GM19438 (cell line): ENCODE measurements around the gene POM121C.
"Not testable (repeated sequence)": the region's sequence is repeated elsewhere in the genome, so short reads cannot be mapped to it uniquely, and the experiment has no call there.

Experiments used
- ATAC-seq: cut with Tn5 transposase; IDR thresholded peaks from one replicate; pipeline ENCODE4 v1.9.1; 2021; ENCODE audit warnings: low read depth; ENCODE audit not compliant: unreplicated experiment

POM121C gene

DNA sequence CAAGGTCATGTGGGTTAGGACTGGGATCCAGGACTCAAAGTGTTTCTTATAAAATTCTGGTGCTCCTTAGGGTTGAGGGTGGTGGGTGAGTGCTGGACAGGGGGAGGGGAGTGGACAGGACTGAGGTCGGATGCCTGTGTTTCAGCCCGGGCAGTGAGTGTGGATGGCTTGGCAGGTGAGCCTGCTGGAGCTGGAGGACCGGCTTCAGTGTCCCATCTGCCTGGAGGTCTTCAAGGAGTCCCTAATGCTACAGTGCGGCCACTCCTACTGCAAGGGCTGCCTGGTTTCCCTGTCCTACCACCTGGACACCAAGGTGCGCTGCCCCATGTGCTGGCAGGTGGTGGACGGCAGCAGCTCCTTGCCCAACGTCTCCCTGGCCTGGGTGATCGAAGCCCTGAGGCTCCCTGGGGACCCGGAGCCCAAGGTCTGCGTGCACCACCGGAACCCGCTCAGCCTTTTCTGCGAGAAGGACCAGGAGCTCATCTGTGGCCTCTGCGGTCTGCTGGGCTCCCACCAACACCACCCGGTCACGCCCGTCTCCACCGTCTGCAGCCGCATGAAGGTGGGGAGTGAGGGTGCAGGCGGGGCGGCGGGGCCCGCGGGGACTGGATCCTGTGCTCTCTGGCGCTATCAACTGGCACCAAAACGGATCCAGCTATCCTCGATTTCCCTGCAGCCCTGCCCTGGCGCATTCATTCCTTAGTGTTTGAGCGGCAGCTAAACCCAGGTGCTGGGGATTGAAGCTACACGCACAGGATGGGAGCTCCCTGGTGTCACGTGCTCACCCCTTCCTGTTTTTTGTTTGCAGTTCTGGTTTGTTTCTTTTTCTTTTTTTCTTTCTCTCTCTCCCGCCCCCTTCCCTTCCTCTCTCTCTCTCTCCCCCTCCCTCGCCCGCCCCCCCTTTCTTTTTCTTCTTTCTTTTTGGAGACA is 87.1 kb downstream of the POM121C start:
- peak; percentile 60 for ATAC-seq

GRCh38 chr7:75397865-75398264 is 88.2 kb downstream of the POM121C start:
- ATAC-seq = not testable (repeated sequence)

DNA sequence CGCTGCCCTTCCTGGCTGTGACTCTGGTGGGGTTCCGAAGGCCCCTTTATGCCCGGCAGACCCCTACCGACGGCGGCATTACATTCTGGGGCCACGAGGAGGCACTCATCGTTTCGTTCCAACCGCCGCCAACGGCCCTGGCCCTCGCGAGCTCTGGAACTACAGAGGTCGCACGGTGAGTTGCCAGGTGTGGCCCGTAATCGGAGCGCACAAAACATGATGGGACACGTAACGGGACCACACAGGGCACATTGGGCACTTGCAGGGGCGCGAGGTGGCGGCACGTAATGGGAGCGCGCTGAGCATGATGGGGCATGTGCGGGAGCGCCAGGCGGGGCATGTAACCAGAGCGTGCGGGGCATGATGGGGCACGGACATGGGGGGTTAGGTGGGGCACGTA is 90.8 kb downstream of the POM121C start, which contains the start of gene TRIM73:
Gene TRIM73, plus strand, starts transcription at position 301 of the 400 bp plus-strand sequence. CDS start 3,305 bp downstream, outside the sequence.
- not testable (repeated sequence) for ATAC-seq

- not testable (repeated sequence) for ATAC-seq
Measured at GRCh38 chr7:75393194-75393593, 92.9 kb downstream of the POM121C start.

- ATAC-seq = not testable (repeated sequence)
Measured at GRCh38 chr7:75374519-75375317, 111.4 kb downstream of the POM121C start.

DNA sequence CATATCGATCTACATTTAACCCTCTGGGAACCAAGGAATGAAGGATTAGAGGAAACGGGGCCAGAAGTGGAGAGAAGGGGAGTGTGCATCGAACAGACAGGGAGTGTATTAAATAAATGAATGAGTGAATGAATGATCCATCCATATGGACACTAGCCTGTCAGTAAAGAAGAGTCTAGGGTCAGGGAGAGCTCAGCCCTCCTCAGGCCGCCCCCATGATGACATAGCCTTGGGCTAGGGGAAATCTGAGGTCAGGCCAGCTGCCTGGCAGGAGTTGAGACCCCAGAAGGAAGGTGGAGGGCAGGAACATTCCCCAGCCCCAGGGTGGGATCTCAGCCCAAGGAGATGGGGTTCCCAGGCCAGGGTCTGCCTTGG is 112.0 kb downstream of the POM121C start:
- ATAC-seq = not testable (repeated sequence)

- ATAC-seq = not testable (repeated sequence)
Measured at GRCh38 chr7:75367313-75367712, 118.8 kb downstream of the POM121C start.
